ENCODE results near the gene TMEM45B. TPM values are rescaled to one million over a fixed set of nuclear protein-coding genes. Genes with fewer than 3 reads are reported as not detected.

Gene TMEM45B
- total and polyA plus RNA-seq, 2 of the 13 experiments (the other 11 are each of a cell fraction or from before 2014, with no cell fraction given): 29.1 to 181 TPM

- Histone ChIP-seq H3K4me1 (ENCODE audit: insufficient read depth, low read length) (peaks cover 29% of the 10 kb centered on the region), H3K9ac (ENCODE audit: insufficient read depth, low read depth, low read length) (no peak overlapping the region), H3K36me3 (replicated peaks in 1 of 2; ENCODE audit: control insufficient read depth in 1 of 2, insufficient read depth in 2 of 2, low read length in 2 of 2) (peaks cover 36 to 60% of the 10 kb centered on the region in 2 experiments), H4K20me1 (ENCODE audit: insufficient read depth, low read length) (no peaks in the 10 kb centered on the region), H3K79me2 (ENCODE audit: insufficient read depth, low read length) (no peaks in the 10 kb centered on the region), H3K4me2 (ENCODE audit: low read depth, low read length) (no peak overlapping the region), H3K27ac (ENCODE audit: extremely low read length, insufficient read depth, low read length) (no peak overlapping the region), H3K4me3 (replicated peaks in 1 of 3; ENCODE audit: insufficient read depth in 1 of 3, low read depth in 2 of 3, low read length in 3 of 3) (no peak overlapping the region), H3K9me3 (ENCODE audit: low read length) (no peaks in the 10 kb centered on the region), H3K27me3 (ENCODE audit: control insufficient read depth in 1 of 2, insufficient read depth in 2 of 2, low read length in 2 of 2) (no peaks in the 10 kb centered on the region), H2AFZ (ENCODE audit: low read length) (no peak overlapping the region)
- no TSS peak for BruUV-seq (replicated peaks)
- ATAC-seq (no peak), FAIRE-seq (no peak), DNase-seq (ENCODE audit: low spot score) (no peak)
- intact Hi-C loops (cut with micrococcal nuclease; ENCODE audit: unreplicated experiment): no loop called here
- ChIA-PET CTCF (ENCODE audit: low intra/inter-chr PET ratio, low total read pairs) (no interaction called here), POLR2A (no interaction called here)
- WGBS (ENCODE audit: low lambda C conversion rate): 98% methylated on average over 4 of the region's 4 CpGs
- in situ Hi-C loops (cut with HindIII; ENCODE audit: extremely low pct_ligation_motif_present, low pct_unique_long_range_greater_than_20kb): no loop called here
- TF ChIP-seq ADNP (CRISPR knock-in tag; IDR thresholded peaks at IDR 0.05): no peak
- TF ChIP-seq ZBTB43 (CRISPR knock-in tag; conservative IDR thresholded peaks at IDR 0.05): no peak
- TF ChIP-seq IRF9 (CRISPR knock-in tag; IDR thresholded peaks at IDR 0.05; ENCODE audit: borderline replicate concordance): no peak
- TF ChIP-seq MYPOP (CRISPR knock-in tag; IDR thresholded peaks at IDR 0.05): no peak
- no peak for TF ChIP-seq ARNT2 (CRISPR knock-in tag; IDR thresholded peaks at IDR 0.05; ENCODE audit: low read depth)
- no peak for TF ChIP-seq ZFP37 (CRISPR knock-in tag; IDR thresholded peaks at IDR 0.05; ENCODE audit: borderline replicate concordance)
- no peak for TF ChIP-seq CSRNP2 (CRISPR knock-in tag; conservative IDR thresholded peaks at IDR 0.05; ENCODE audit: low read depth)
- TF ChIP-seq TBP (CRISPR knock-in tag; IDR thresholded peaks at IDR 0.05): no peak
- no peak for TF ChIP-seq PTBP1 (IDR thresholded peaks at IDR 0.05; ENCODE audit: low read depth, low read length, poor library complexity, severe bottlenecking)
- no peak for TF ChIP-seq THRA (CRISPR knock-in tag; IDR thresholded peaks at IDR 0.05; ENCODE audit: borderline replicate concordance)
- TF ChIP-seq IRX3 (CRISPR knock-in tag; IDR thresholded peaks at IDR 0.05; ENCODE audit: borderline replicate concordance, low read depth): no peak
- no peak for TF ChIP-seq ZNF274 (CRISPR knock-in tag; IDR thresholded peaks at IDR 0.05)
- no peak for TF ChIP-seq ZNF775 (CRISPR knock-in tag; IDR thresholded peaks at IDR 0.05; ENCODE audit: borderline replicate concordance)
- no peak for TF ChIP-seq PBX2 (CRISPR knock-in tag; IDR thresholded peaks at IDR 0.05)
- TF ChIP-seq ZNF639 (CRISPR knock-in tag; conservative IDR thresholded peaks at IDR 0.05): no peak
- TF ChIP-seq ZNF788 (CRISPR knock-in tag; IDR thresholded peaks at IDR 0.05; ENCODE audit: borderline replicate concordance): no peak
Measured at GRCh38 chr11:129865701-129866100, 50.1 kb downstream of the TMEM45B start.
